HepG2 (cell line): ENCODE data around the gene U2SURP. TPM values are rescaled to one million over a fixed set of nuclear protein-coding genes. Genes with fewer than 3 reads are reported as not detected.

Experiments used
- BRD4 ChIP-seq: sonication (generic); formaldehyde crosslinking; IDR thresholded peaks from 2 replicates; pipeline ENCODE4 v1.4.0; 2020; ENCODE audit warnings: missing genetic modification reagents
- HNRNPLL ChIP-seq: fragments of 200-400 bp; formaldehyde crosslinking; IDR thresholded peaks from 2 replicates; pipeline ENCODE4 v1.6.1; 2017; ENCODE audit warnings: mild to moderate bottlenecking, low read depth, low read length; ENCODE audit not compliant: poor library complexity, severe bottlenecking
- KAT8 ChIP-seq: IDR thresholded peaks from 2 replicates; pipeline ENCODE4 v1.6.1; 2016; ENCODE audit warnings: missing genetic modification reagents, missing compliant biosample characterization
- MED13 ChIP-seq: sonication (generic); formaldehyde crosslinking; IDR thresholded peaks from 2 replicates; pipeline ENCODE4 v1.5.0; 2020; ENCODE audit warnings: missing genetic modification reagents
- NKX3-1 ChIP-seq: sonication (generic); formaldehyde crosslinking; IDR thresholded peaks from 2 replicates; pipeline ENCODE4 v1.5.0; 2020; ENCODE audit warnings: missing genetic modification reagents
- SAP130 ChIP-seq: IDR thresholded peaks from 2 replicates; pipeline ENCODE4 v1.6.1; 2016; ENCODE audit warnings: low read depth
- SRY ChIP-seq: sonication (generic); formaldehyde crosslinking; IDR thresholded peaks from 2 replicates; pipeline ENCODE4 v1.8.0; 2022; ENCODE audit warnings: mild to moderate bottlenecking, missing genetic modification reagents
- TOE1 ChIP-seq: sonication (generic); formaldehyde crosslinking; IDR thresholded peaks from 2 replicates; pipeline ENCODE4 v1.4.0; 2020; ENCODE audit warnings: mild to moderate bottlenecking, missing genetic modification reagents
- ZIK1 ChIP-seq: sonication (generic); formaldehyde crosslinking; IDR thresholded peaks from 2 replicates; pipeline ENCODE4 v1.5.0; 2020; ENCODE audit warnings: mild to moderate bottlenecking, low read depth, missing genetic modification reagents, borderline replicate concordance
- ZMYM3 ChIP-seq: sonication (generic); formaldehyde crosslinking; IDR thresholded peaks from 2 replicates; pipeline ENCODE4 v1.5.1; 2020; ENCODE audit warnings: mild to moderate bottlenecking, missing genetic modification reagents
- ZNF296 ChIP-seq: sonication (generic); formaldehyde crosslinking; conservative IDR thresholded peaks from 2 replicates; pipeline ENCODE4 v1.5.0; 2020; ENCODE audit warnings: mild to moderate bottlenecking, missing genetic modification reagents
- ZNF343 ChIP-seq: sonication (generic); formaldehyde crosslinking; IDR thresholded peaks from 2 replicates; pipeline ENCODE4 v1.4.0; 2020; ENCODE audit warnings: mild to moderate bottlenecking, missing genetic modification reagents
- ZNF746 ChIP-seq: sonication (generic); formaldehyde crosslinking; IDR thresholded peaks from 2 replicates; pipeline ENCODE4 v1.8.0; 2022; ENCODE audit warnings: mild to moderate bottlenecking, missing genetic modification reagents
- polyA plus RNA-seq, 8 experiments: library from polyadenylated mRNA; depleted of rRNA in 3 of 8; stranded (reverse) in 7 of 8; unstranded in 1 of 8; fragments of >200 nt; fragmentation: Illumina TruSeq in 4 of 8; extraction: Trizol in 4 of 8; gene quantifications; 2 replicates each; pipeline versions ENCODE4 v1.2.1 to v1.2.3, GENCODE V29; 2011 to 2016; ENCODE audit warnings: low read depth in 4 of 8, missing spikeins in 1 of 8, mixed read lengths in 1 of 8; ENCODE audit not compliant: insufficient read depth in 1 of 8
- total RNA-seq, 5 experiments: library from RNA; depleted of rRNA; stranded (reverse); fragments of >200 nt; fragmentation: Illumina TruSeq; extraction: Trizol; gene quantifications; 2 replicates each; pipeline ENCODE4 v1.2.3, GENCODE V29; 2016; ENCODE audit warnings: low read depth in 1 of 5
- TF ChIP-seq, protein P1 (sequence below): sonication (generic); formaldehyde crosslinking; IDR thresholded peaks from 2 replicates; pipeline ENCODE4 v1.5.0; 2020; ENCODE audit warnings: missing genetic modification reagents
- TF ChIP-seq, protein P2 (sequence below): sonication (generic); formaldehyde crosslinking; IDR thresholded peaks from 2 replicates; pipeline ENCODE4 v1.5.0; 2020; ENCODE audit warnings: missing genetic modification reagents
- TF ChIP-seq, protein P3 (sequence below): conservative IDR thresholded peaks from 2 replicates; pipeline ENCODE4 v1.6.1; 2018; ENCODE audit warnings: missing genetic modification reagents
- TF ChIP-seq, protein P4 (sequence below): sonication (generic); formaldehyde crosslinking; IDR thresholded peaks from 2 replicates; pipeline ENCODE4 v1.4.0; 2020; ENCODE audit warnings: mild to moderate bottlenecking, low read depth, missing genetic modification reagents
- TF ChIP-seq, protein P5 (sequence below): sonication (generic); formaldehyde crosslinking; IDR thresholded peaks from 2 replicates; pipeline ENCODE4 v1.4.0; 2020; ENCODE audit warnings: missing genetic modification reagents, mild to moderate bottlenecking, borderline replicate concordance
- TF ChIP-seq, protein P6 (sequence below): IDR thresholded peaks from 2 replicates; pipeline ENCODE4 v1.6.1; 2016; ENCODE audit warnings: control low read depth

Gene U2SURP
- total and polyA plus RNA-seq, 2 of the 13 experiments (the other 11 are each of a cell fraction or from before 2014, with no cell fraction given): 55.9 to 173 TPM

DNA sequence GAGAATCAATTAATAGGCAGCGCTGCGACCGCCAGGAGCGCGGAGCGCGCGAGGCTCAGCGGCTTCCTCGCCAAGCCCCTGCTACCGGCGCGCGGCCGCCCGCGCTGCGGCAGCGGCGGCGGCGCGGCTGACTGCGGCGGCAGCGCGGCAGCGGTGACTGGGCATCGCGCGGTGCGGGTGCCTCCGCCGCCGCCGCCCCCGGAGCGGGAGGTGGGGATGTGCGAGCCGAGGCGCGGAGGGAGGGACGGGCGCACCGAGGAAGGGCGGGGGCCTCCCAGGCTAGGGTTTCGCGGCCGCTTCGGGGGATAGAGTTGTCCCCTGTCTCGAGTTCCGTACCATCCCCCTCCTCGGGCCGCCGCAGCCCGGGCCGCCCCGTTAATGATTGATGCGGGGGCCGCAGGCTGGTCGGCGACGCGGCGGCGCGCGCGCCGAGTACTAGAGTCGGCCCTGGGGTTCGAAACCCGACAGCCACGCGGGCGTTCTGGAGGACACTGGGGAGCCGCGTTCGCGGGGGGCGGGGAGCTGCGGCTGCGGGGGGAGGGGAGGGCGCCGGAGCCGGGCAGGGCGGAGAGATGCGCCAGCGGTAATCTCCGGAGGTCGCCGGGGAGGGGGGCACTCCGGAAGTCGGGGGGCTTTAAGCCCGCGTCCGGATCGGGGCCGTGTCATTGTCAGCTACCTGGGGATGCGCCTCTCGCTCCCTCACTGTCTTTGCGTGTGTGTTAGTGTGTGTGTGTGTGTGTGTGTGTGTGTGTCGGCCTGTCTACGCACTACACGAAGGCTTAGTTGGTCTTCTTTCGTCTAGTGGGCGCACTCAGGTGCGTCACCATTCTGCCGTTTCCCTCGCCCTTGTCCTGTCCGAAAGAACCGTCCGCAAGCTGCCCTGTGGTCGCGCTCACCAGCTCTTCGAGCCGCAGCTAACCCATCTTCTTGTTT lies 37.6 kb upstream of the U2SURP start, which contains the start of gene PAQR9 (continued):
- TF ChIP-seq, protein P1, sequence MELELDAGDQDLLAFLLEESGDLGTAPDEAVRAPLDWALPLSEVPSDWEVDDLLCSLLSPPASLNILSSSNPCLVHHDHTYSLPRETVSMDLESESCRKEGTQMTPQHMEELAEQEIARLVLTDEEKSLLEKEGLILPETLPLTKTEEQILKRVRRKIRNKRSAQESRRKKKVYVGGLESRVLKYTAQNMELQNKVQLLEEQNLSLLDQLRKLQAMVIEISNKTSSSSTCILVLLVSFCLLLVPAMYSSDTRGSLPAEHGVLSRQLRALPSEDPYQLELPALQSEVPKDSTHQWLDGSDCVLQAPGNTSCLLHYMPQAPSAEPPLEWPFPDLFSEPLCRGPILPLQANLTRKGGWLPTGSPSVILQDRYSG (CRISPR knock-in tag): peak; percentile 39; the same call in 1 of the 2 replicates
- TF ChIP-seq ZIK1: no peak; the same call in 1 of the 2 replicates
- TF ChIP-seq ZNF343 (CRISPR knock-in tag): no peak
- TF ChIP-seq, protein P2, sequence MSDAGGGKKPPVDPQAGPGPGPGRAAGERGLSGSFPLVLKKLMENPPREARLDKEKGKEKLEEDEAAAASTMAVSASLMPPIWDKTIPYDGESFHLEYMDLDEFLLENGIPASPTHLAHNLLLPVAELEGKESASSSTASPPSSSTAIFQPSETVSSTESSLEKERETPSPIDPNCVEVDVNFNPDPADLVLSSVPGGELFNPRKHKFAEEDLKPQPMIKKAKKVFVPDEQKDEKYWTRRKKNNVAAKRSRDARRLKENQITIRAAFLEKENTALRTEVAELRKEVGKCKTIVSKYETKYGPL (CRISPR knock-in tag): no peak
- TF ChIP-seq, protein P3, sequence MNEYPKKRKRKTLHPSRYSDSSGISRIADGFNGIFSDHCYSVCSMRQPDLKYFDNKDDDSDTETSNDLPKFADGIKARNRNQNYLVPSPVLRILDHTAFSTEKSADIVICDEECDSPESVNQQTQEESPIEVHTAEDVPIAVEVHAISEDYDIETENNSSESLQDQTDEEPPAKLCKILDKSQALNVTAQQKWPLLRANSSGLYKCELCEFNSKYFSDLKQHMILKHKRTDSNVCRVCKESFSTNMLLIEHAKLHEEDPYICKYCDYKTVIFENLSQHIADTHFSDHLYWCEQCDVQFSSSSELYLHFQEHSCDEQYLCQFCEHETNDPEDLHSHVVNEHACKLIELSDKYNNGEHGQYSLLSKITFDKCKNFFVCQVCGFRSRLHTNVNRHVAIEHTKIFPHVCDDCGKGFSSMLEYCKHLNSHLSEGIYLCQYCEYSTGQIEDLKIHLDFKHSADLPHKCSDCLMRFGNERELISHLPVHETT: peak; percentile 49; the same call in 1 of the 2 replicates
- peak; percentile 79 for TF ChIP-seq BRD4
- TF ChIP-seq, protein P4, sequence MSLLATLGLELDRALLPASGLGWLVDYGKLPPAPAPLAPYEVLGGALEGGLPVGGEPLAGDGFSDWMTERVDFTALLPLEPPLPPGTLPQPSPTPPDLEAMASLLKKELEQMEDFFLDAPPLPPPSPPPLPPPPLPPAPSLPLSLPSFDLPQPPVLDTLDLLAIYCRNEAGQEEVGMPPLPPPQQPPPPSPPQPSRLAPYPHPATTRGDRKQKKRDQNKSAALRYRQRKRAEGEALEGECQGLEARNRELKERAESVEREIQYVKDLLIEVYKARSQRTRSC: no peak
- TF ChIP-seq, protein P5, sequence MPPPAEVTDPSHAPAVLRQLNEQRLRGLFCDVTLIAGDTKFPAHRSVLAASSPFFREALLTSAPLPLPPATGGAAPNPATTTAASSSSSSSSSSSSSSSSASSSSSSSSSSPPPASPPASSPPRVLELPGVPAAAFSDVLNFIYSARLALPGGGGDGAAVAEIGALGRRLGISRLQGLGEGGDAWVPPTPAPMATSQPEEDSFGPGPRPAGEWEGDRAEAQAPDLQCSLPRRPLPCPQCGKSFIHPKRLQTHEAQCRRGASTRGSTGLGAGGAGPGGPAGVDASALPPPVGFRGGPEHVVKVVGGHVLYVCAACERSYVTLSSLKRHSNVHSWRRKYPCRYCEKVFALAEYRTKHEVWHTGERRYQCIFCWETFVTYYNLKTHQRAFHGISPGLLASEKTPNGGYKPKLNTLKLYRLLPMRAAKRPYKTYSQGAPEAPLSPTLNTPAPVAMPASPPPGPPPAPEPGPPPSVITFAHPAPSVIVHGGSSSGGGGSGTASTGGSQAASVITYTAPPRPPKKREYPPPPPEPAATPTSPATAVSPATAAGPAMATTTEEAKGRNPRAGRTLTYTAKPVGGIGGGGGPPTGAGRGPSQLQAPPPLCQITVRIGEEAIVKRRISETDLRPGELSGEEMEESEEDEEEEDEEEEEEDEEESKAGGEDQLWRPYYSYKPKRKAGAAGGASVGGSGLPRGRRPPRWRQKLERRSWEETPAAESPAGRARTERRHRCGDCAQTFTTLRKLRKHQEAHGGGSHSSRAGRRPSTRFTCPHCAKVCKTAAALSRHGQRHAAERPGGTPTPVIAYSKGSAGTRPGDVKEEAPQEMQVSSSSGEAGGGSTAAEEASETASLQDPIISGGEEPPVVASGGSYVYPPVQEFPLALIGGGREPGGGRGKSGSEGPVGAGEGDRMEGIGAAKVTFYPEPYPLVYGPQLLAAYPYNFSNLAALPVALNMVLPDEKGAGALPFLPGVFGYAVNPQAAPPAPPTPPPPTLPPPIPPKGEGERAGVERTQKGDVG (CRISPR knock-in tag): no peak
- no peak for TF ChIP-seq SAP130 (CRISPR knock-in tag)
- peak; percentile 56; the same call in 1 of the 2 replicates for TF ChIP-seq KAT8 (CRISPR knock-in tag)
- no peak for TF ChIP-seq TOE1
- peak; percentile 69; the same call in 1 of the 2 replicates for TF ChIP-seq MED13 (CRISPR knock-in tag)
- peak; percentile 63; the same call in 1 of the 2 replicates for TF ChIP-seq NKX3-1 (CRISPR knock-in tag)
- TF ChIP-seq ZNF296 (CRISPR knock-in tag): no peak
- TF ChIP-seq, protein P6, sequence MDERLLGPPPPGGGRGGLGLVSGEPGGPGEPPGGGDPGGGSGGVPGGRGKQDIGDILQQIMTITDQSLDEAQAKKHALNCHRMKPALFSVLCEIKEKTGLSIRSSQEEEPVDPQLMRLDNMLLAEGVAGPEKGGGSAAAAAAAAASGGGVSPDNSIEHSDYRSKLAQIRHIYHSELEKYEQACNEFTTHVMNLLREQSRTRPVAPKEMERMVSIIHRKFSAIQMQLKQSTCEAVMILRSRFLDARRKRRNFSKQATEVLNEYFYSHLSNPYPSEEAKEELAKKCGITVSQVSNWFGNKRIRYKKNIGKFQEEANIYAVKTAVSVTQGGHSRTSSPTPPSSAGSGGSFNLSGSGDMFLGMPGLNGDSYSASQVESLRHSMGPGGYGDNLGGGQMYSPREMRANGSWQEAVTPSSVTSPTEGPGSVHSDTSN (CRISPR knock-in tag): 0 out of 2 replicates have a peak, but pooled peaks have one; percentile 17
- TF ChIP-seq SRY (CRISPR knock-in tag): no peak
- peak; percentile 48 for TF ChIP-seq HNRNPLL
- peak; percentile 47; the same call in 1 of the 2 replicates for TF ChIP-seq ZMYM3
- TF ChIP-seq ZNF746 (CRISPR knock-in tag): peak; percentile 78
